HL-60/S4 (cell line): ENCODE measurements around the gene OGN.
"Not testable (repeated sequence)": the region's sequence is repeated elsewhere in the genome, so short reads cannot be mapped to it uniquely, and the experiment has no call there.

ENCODE experiments used
- in situ Hi-C: fragments of 300-500 bp; cut with MboI; formaldehyde crosslinking; loops from 2 replicates; pipeline ENCODE4 v1.14.3; 2022; ENCODE audit warnings: low sequenced_read_pairs

Gene OGN, protein sequence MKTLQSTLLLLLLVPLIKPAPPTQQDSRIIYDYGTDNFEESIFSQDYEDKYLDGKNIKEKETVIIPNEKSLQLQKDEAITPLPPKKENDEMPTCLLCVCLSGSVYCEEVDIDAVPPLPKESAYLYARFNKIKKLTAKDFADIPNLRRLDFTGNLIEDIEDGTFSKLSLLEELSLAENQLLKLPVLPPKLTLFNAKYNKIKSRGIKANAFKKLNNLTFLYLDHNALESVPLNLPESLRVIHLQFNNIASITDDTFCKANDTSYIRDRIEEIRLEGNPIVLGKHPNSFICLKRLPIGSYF

DNA sequence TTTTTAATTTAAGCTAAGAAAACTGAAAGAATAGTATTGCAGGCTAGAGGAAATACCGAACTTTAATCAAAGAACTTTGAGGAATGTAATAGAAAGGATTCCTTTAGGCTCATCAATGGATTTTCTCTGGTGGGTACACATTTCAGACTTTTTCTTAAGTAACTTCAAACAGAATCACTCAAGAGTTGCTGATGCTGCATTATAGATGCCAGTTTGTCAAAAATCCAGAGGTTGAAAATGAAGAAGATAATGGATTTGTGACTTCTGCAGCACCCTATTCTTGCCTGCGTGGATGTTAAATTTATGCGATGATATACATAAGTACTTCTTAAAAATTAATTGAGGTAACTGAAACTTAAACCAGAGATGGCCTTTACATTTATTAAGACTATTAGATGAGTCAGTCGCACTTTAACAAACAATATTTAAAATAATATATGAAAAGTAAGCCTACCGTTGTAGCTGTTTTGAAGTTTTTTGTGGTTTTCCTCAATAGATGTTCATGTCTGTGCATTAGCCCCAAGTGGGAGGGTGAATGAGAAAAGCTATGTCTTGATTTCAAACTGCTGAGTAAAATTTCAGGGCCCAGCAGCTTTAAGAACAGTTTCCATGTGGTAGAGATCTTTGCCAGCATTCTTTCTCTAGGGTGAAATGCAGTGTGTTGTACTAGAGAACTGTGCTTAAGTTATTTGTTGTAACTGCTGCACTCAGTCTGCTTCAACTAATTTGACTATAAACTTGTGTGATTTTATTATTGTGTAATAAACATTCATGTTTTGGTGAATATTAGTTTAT is at the start of gene OGN:
TSS of gene OGN (minus strand) at position 537 of the 795 bp plus-strand sequence. CDS start 1,171 bp downstream, outside the sequence.
- in situ Hi-C loops, result no loop called here

DNA sequence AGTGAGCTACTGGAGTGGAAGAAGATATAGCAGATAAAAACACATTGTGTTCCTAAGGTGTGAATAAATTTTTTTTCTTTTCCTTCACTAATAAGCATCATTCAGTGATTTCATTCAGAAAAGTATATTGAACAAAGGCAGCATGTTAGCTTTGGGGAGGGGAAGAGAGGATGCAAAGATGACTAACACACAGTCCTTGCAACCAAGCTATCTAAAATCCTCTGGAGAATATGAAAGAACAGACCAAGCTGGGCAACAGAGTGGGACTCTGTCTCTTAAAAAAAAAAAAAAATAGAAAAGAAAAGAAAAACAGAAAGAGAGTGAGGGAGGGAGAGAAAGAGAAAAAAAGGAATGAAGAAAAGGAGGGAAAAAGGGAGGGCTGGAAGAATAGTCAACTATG is 42.2 kb upstream of the OGN start:
- in situ Hi-C loops, result no loop called here

DNA sequence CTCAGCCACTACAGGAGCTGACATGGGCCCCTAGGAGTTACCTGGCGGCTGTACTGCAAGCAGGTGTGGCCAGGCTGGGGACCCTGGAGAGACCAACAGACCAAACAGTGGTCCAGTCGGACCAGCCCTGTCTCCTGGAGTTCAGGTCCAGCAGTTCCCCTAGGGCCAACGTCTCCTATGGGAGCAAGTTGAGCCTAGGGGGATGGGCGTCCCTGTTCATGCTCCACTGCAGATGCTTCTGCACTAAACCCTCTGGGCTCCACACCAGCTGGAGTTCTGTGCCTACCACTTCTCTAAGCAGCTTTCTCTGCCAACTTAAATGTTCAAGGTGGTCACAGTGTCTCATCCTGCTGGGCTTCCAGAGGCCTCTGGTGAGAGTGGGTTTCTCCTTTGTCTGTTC is 40.5 kb upstream of the OGN start:
- in situ Hi-C loops, result no loop called here

DNA sequence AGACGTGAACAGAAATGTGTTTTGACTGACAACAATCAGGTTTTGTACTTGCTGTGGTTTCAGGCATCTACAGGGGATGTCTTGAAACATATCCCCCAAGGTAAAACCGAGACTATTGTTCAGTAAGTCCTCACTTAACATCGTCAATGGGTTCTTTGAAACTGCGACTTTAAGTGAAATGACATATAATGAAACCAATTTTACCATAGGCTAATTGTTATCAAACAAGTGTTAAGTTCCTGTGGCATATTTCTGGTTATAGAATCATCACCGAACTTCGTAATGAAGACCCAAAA is 36.3 kb upstream of the OGN start:
- in situ Hi-C loops, result no loop called here

DNA sequence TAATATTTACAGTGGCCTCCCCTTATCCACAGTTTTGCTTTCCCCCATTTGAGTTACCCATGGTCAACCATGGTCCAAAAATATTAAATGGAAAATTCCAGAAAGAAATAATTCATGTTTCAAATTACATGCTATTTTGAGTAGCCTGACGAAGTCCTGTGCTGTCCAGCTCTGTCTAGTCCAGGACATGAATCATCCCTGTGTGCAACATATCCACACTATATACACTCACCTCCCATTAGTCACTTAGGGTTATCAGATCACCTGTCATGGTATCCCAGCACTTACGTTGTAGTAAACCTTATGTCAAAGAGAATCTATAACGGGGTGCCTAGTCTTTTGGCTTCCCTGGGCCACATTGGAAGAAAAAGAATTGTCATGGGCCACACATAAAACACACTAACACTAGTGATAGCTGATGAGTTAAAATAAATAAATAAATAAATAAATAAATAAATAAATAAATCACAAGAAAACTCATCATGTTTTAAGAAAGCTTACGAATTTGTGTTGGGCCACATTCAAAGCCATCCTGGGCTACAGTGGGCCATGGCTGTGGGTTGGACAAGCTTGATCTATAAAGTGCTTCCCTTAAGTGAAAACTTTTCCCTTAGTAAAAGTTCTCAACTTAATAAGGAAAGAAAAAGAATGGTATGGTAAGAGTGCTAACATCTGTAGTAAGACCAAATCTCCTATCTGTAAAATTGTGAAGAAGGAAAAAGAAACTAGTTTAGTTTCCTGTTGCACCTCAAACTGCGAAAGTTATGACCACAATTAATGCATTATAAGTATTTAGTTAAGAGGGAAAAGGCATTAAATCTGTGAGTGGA is 35.8 kb upstream of the OGN start:
- in situ Hi-C loops, result no loop called here

DNA sequence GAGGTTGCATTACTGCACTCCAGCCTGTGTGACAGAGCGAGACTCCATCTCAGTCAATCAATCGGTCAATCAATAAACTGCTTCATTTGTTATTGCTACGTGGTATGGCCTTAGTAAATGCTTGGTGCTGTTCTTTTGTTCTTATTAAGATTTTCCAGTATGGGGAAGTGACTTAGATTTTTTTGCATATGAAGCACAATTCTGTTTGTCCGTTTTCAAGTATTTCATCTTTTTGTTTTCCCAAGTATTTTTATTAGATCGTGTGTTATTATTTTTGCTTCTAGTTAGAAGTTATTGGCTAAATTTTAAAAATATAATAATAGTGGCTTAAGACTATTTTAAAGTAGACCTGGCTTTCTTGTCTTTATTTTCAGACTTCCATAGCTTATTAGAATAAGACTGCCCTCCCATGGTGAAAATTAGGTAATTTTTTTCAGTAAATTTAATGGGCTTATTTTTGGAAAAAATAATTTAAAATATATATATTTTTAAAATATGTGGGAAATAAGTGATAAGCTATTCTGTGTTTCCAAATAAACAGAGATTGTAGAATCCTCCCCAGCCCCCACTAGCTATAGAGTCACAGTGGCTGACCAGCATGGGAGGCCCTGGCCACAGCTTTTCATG is 34.6 kb upstream of the OGN start:
- in situ Hi-C loops, result no loop called here

DNA sequence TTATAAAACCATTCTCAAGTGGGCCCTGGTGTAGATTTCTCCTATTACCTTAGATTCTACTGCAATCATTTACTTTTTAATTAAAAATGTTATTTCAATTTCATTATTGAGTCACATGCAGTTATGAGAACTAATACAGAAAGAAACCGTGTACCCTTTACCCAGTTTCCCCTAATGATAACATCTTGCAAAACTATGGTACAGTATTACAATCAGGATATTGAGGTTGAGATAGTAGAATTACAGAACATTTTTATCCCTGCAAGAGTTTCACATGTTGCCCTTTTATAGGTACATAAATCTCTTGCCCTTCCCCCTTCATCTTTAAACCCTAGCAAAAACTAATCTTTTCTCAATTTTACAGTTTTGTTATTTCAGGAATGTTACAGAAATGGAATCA is 30.9 kb upstream of the OGN start:
- in situ Hi-C loops, result no loop called here

DNA sequence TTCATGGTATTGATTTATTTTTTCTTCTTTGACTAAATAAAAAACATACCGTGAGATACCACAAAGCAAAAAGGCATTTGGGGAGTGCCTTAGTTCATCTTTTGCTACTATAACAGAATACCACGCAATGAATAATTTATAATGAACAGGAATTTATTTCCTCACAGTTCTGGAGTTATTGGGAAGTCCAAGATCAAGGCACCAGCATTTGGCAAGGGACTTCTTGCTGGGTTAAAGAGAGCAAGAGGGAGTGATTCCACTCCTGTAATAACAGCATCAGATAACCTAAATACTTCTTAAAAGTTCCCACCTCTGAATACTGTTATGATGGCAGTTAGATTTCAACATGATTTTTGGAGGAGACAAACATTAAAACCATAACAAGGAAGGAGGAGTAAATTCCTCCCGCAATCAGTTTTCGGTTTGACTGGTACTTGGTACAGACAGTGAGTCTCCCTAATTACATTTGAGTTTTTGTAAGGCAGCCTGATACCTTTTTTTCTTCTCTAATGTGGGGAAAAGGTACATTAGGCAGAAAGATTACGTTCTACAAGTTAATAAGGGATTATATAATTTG is 28.7 kb upstream of the OGN start:
- in situ Hi-C loops, result no loop called here

DNA sequence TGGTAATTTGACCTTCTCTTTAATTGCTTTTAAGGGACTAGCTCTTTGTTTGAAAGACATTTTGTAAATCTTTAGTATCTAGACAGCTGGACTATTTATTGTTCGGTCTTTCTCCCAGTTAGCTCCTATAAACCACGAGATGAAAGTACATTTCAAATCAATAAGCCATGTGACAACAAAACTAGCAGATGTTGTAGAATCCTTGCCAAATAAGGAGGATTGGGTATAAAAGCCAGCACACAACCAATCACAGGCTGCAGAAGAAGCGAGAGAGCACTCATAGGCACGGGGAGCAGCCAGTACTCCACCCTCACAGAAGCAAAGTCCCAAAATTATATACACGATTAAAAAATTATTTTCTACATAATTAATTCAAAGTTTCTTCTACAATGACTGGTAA is 28.0 kb upstream of the OGN start:
- in situ Hi-C loops, result no loop called here

DNA sequence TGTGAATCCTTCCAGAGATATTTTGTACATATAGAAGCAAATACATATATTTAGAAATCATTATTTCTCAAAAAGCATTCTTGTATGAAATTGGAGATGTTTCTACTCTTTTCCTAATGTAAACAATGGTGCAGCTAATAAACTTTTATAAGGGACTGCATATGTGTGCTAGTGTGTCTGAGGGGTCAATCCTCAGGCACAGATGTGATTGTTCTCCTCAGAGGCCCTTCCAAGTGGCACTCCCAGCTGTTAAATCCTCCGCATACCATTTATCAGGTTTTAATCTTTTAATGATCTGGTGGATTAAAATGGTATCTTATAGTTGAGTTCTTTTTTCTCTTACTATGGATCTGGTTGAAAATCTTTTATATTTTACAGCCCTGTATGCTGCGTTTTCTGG is 25.5 kb upstream of the OGN start:
- in situ Hi-C loops, result no loop called here

DNA sequence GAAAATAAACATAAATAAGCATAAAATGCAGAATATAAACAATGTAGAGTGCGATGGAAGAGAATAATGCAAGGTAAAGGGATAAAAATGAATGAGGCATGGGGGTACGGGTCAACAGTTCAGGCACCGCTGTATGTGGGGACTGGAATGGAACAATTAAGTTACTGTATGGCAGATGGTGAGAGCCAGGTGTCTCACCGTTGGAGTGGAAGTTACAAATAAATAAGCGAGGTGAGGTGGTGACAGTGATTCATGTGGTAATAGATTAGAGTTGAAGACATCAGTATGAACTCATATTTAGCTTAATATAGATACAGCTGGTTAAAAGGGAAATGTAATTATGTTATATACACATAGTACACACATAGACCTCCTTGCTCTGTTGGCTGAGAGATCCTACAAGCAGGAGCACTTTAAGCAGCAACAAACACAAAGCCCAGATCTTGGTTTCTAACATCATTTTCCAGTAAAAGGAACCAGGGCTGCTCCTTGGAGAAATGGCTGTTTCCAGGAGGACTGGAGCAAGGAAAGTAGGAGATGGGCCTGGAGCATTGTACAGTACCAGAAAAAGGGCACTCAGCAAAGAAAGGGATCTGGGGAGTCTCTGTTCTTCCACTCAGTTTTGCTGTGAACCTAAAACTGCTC is 22.2 kb upstream of the OGN start:
- in situ Hi-C loops, result no loop called here

DNA sequence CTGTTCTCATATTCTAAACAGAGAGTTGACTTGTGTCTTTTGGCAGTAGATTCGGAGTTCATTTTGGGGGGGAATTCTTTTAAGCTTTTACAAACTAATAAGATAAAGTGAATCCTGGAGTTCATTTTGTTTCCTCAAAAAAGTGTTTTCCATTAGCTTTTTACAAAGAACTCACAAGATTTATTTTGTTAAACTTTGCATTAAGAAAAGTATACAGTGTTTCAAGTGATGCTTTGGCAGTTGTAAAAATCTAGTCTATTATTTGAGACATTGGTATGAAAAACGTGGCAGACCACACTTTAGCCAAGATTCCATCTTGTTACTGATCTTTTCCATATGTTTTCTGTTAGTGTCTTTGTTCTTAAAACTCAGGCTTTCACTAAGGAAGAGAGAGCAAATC is 21.1 kb upstream of the OGN start:
- in situ Hi-C loops, result no loop called here

DNA sequence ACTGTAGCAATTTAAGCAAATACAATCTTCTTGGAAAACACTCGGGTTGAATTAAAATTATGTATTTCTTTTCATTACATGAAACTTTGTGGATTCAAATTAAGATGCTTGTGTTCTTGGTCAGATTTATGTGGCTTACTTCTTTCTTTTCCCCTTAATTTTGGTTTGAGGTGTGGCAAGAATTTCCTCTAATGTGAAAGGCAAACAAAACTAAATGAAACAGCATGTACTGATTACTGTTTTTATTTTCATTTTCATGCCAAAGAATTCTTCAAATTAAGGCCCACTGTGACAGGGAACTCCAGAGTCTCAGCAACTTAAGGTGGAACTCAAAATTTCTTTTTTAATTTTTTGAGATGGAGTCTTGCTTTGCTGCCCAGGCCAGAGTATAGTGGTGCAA is 20.0 kb upstream of the OGN start, which contains the start of gene OMD:
TSS of gene OMD (minus strand) at position 132 of the 400 bp plus-strand sequence. CDS start 6,913 bp downstream, outside the sequence.
- in situ Hi-C loops, result no loop called here

DNA sequence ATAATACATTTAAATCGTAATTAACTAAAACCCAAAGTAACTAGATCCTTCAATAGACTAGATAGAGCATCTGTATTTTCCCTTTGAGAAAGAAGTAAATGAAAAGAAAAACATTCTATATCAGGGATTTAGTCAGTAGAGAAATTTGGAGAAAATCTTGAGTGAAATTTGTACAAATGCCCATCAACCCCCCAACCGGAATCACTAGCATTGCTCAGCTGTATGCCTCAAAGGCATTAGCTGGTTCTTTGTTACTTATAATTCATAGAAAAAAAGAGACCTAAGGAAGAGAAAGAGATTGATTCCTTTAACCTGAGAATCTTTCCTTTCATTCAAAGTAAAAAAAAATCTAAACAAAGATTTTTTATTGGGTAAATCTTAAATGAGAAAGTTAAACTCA is 19.2 kb upstream of the OGN start:
- in situ Hi-C loops, result no loop called here

DNA sequence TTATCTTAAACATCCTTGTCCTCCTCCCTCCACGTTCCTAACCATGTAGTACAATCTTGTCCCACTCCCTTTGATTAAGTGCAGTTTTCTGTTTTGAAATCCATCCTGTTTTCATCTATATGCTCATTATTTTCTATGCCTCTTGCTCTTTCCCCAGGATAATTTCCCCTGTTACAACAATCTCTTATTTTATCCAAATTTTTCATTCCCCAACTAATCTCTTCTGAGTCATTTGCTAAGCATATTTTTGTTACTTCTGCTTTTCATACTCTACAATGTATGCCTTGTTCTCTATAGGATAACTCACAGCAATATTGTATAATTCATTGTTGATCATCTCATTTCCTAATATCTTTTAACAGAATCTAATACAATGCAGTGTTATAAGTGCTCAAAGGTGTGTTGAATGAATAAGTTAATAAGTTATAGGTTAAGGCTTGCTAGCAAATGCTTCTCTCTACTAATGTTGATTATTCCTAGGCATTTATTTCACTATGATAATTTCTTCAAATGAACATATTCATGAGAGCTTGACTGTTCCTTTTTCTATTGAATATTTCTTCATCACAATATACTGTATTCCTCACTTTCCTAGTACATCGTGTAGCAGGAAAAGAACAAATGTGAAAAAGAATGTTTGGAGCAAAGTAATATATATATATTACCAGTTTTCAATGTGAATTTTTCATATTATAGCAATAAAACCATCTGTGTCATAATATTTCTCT is 18.4 kb upstream of the OGN start:
- in situ Hi-C loops, result no loop called here

DNA sequence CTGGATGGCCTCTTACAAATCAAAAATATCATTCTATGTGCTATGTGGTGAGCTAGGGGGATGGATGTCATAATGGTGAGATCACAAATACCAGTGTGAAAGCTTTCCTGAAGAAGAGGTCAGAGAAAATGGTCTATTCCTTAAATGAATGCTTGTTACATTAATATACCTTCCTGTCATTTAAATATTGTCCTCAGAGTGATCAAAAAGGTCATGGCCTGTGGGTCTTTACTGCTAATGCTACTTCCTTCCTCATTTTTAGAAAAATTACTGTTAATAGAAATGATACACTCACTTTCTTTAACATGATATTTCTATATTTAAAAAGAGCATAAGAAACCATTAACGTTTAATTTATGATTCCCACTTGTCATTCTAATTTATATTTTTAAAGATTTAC is 10.2 kb upstream of the OGN start:
- in situ Hi-C loops, result no loop called here

DNA sequence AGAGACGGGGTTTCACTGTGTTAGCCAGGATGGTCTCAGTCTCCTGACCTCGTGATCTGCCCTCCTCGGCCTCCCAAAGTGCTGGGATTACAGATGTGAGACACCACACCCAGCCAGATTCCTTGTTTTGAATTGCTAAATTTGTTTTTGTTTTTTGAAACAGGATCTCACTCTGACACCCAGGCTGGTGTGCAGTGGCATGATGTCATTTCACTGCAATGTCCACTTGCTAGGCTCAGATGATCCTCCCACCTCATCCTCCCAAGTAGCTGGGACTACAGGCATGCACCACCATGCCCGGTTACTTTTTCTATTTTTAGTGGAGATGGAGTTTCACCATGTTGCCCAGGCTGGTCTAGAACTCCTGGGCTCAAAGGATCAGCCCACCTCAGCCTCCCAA is 6.8 kb upstream of the OGN start:
- in situ Hi-C loops, result not testable (repeated sequence)

DNA sequence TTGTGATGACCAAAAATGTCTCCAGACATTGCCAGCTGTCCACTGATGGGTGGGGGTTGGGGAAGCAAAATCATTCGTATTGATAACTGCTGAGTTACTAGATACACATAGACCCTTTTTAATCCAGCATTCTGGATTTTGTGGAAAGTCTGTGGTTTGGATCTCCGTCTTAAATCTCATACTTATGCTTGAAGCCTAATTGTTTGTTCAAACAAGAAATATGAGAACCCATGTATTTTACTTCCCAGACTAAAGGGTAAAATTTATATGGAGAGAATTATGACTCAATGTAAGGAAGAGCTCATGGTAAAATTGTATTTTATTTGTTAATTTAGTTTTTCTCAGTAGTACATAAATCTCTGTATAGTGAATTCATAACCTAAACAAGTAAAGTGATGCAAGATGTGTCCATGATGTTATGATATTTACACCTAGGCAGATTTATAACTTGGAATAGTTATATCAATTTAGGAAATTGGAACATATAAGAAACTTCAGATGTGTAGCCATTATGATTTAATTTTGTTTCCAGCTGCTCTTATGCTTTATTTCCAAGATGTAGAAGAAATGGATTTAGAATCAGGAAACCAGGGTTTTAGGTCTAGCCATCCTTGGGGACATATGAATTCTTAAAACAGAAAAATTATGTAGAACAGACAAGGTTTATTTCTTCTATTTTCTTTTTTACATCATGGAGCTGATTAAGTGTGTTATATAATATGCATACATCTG is 4.5 kb upstream of the OGN start:
- in situ Hi-C loops, result no loop called here

DNA sequence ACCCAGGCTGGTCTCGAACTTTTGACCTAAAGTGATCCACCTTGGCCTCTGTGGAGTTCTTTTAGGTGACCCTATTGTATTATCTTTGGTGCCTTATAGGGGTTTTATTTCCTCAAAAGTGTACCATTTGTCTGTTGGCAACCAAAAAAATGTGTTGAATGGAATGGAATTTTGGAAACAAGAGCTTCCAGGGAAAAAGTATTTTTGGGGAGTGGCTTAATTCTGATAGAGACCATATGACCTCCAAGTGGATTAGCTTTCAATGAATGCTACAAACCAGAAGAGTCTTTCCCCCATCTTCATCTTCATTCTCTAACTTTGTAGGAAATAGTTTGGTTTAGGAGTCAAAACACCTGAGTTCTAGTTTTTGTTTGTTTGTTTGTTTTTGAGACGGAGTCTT is 3.4 kb upstream of the OGN start:
- in situ Hi-C loops, result no loop called here
